ENCODE data around the gene BTK.

The BTK gene

DNA sequence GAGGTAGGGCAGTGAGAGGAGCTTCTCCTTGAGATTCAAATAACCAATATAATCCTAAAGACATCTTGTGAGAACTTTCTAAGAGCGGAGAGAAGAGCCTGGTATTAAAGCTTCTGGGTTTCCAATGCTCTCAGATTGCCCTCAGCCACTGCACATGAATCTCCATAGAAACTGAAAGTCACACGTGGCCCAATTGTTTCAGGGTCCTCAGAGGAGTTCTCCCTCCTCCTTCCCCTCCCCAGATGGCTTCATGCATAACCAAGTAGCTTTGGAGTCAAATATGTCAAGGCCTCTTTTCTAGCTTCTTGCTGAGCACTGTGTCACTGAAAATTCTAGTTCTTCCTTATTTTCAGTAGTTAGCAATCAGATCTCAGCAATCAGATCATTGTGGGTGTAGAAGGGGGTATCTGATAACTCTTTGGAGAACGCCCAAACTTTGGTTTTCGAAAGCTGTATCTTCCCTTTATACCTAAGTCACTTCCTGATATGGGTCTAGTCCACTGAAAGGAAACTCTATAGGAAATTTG lies 2.2 kb downstream of the BTK start:
- H3K27ac Mint-ChIP-seq, result peak overlapping the region; percentile 96
- H3K36me3 Mint-ChIP-seq (ENCODE audit: low read depth), result peaks cover 33% of the 10 kb centered on the region
- H3K27me3 Mint-ChIP-seq, result no peaks in the 10 kb centered on the region
- H3K4me3 Mint-ChIP-seq, result peak overlapping the region; percentile 70
- peaks cover 35% of the 10 kb centered on the region for H3K4me1 Mint-ChIP-seq (ENCODE audit: low read depth)
- intact Hi-C loops (cut with micrococcal nuclease), result no loop called here
- H3K9me3 Mint-ChIP-seq, result no peaks in the 10 kb centered on the region

- Mint-ChIP-seq H3K9me3 (no peaks in the 10 kb centered on the region), H3K36me3 (ENCODE audit: low read depth) (peaks cover 25% of the 10 kb centered on the region), H3K4me3 (peak overlapping the region; percentile 9), H3K27me3 (no peaks in the 10 kb centered on the region), H3K27ac (no peak overlapping the region), H3K4me1 (ENCODE audit: low read depth) (peaks cover 23% of the 10 kb centered on the region)
- intact Hi-C loops (cut with micrococcal nuclease), result no loop called here
These were observed 8.4 kb downstream of the BTK start for GRCh38 chrX:101377547-101377946.

- H3K4me3 Mint-ChIP-seq, result peak overlapping the region; percentile 13
- peaks cover 66% of the 10 kb centered on the region for H3K36me3 Mint-ChIP-seq (ENCODE audit: low read depth)
- H3K9me3 Mint-ChIP-seq, result no peaks in the 10 kb centered on the region
- no peaks in the 10 kb centered on the region for H3K27me3 Mint-ChIP-seq
- no peak overlapping the region for H3K27ac Mint-ChIP-seq
- peaks cover 17% of the 10 kb centered on the region for H3K4me1 Mint-ChIP-seq (ENCODE audit: low read depth)
- intact Hi-C loops (cut with micrococcal nuclease), result no loop called here
These were observed 15.0 kb downstream of the BTK start for GRCh38 chrX:101370888-101371504.

GRCh38 chrX:101369687-101370086 lies 16.3 kb downstream of the BTK start:
- intact Hi-C loops (cut with micrococcal nuclease), result no loop called here
- peak overlapping the region; percentile 44 for H3K27ac Mint-ChIP-seq
- peaks cover 11% of the 10 kb centered on the region for H3K4me1 Mint-ChIP-seq (ENCODE audit: low read depth)
- no peak overlapping the region for H3K4me3 Mint-ChIP-seq
- no peaks in the 10 kb centered on the region for H3K27me3 Mint-ChIP-seq
- H3K36me3 Mint-ChIP-seq (ENCODE audit: low read depth), result peaks cover 63% of the 10 kb centered on the region
- no peaks in the 10 kb centered on the region for H3K9me3 Mint-ChIP-seq

- Mint-ChIP-seq H3K9me3 (no peaks in the 10 kb centered on the region), H3K27me3 (no peaks in the 10 kb centered on the region), H3K4me3 (no peak overlapping the region), H3K4me1 (ENCODE audit: low read depth) (peaks cover 11% of the 10 kb centered on the region), H3K27ac (no peak overlapping the region), H3K36me3 (ENCODE audit: low read depth) (peaks cover 66% of the 10 kb centered on the region)
- intact Hi-C loops (cut with micrococcal nuclease), result no loop called here
These were observed 17.2 kb downstream of the BTK start for GRCh38 chrX:101368800-101369199.

DNA sequence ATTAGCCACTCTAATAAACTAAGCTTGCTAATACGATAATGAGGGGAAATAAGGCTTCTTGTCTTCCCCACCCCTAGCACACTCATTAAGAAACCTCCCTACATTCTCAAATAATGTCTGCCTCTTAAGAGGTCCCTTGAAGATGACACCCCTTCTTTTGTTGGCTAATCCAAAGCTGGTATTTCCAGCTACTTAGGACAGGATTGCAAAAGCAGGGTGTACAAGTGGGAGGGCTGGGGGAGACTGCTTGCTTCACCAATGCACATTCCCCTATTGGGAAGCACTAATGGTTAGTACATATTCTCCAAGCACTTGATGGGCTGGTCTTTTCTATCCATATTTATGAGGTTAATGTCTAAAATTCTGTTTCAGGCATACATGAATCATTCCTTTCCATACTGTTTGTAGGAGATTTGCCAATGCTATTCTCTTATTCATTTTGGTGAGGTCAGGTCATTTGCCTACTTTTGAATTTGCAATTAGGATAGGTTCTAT lies 20.6 kb downstream of the BTK start:
- Mint-ChIP-seq H3K27me3 (no peaks in the 10 kb centered on the region), H3K36me3 (ENCODE audit: low read depth) (peaks cover 83% of the 10 kb centered on the region), H3K9me3 (no peaks in the 10 kb centered on the region), H3K4me3 (no peak overlapping the region), H3K27ac (no peak overlapping the region), H3K4me1 (ENCODE audit: low read depth) (peaks cover 5% of the 10 kb centered on the region)
- intact Hi-C loops (cut with micrococcal nuclease), result no loop called here

DNA sequence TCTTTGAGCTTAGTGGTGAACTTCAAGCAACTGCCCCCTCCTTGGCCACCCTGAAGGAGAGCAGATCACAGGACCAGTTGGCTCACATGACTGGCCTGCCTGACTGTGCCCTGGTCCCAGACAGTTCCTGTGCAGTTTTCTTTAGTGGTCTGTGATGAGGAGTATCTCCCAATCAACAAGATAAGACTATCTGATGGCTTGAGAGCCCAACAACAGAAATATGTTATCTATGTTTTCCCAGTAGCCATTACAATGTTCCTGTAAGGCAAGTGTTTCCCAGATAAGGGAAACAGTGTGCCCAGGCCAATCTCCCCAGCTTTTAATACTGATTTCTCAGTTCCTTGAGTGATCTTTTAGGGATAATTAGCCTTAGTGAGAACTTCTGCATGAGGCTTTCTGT lies 23.2 kb downstream of the BTK start:
- intact Hi-C loops (cut with micrococcal nuclease), result no loop called here
- Mint-ChIP-seq H3K27ac (no peak overlapping the region), H3K9me3 (no peaks in the 10 kb centered on the region), H3K4me1 (ENCODE audit: low read depth) (no peaks in the 10 kb centered on the region), H3K27me3 (no peaks in the 10 kb centered on the region), H3K4me3 (no peak overlapping the region), H3K36me3 (ENCODE audit: low read depth) (peaks cover 90% of the 10 kb centered on the region)

GRCh38 chrX:101362116-101362515 lies 23.9 kb downstream of the BTK start:
- H3K4me3 Mint-ChIP-seq, result no peak overlapping the region
- H3K27me3 Mint-ChIP-seq, result no peaks in the 10 kb centered on the region
- H3K9me3 Mint-ChIP-seq, result no peaks in the 10 kb centered on the region
- intact Hi-C loops (cut with micrococcal nuclease), result no loop called here
- H3K27ac Mint-ChIP-seq, result no peak overlapping the region
- H3K36me3 Mint-ChIP-seq (ENCODE audit: low read depth), result peaks cover 90% of the 10 kb centered on the region
- no peaks in the 10 kb centered on the region for H3K4me1 Mint-ChIP-seq (ENCODE audit: low read depth)

- H3K9me3 Mint-ChIP-seq, result no peaks in the 10 kb centered on the region
- H3K36me3 Mint-ChIP-seq (ENCODE audit: low read depth), result peaks cover 98% of the 10 kb centered on the region
- no peaks in the 10 kb centered on the region for H3K4me1 Mint-ChIP-seq (ENCODE audit: low read depth)
- H3K4me3 Mint-ChIP-seq, result no peak overlapping the region
- intact Hi-C loops (cut with micrococcal nuclease), result no loop called here
- no peaks in the 10 kb centered on the region for H3K27me3 Mint-ChIP-seq
- no peak overlapping the region for H3K27ac Mint-ChIP-seq
These were observed 25.6 kb downstream of the BTK start for GRCh38 chrX:101360390-101360789.

GRCh38 chrX:101359966-101360365 lies 26.0 kb downstream of the BTK start:
- no peak overlapping the region for H3K27ac Mint-ChIP-seq
- H3K9me3 Mint-ChIP-seq, result no peaks in the 10 kb centered on the region
- no peaks in the 10 kb centered on the region for H3K27me3 Mint-ChIP-seq
- H3K4me1 Mint-ChIP-seq (ENCODE audit: low read depth), result no peaks in the 10 kb centered on the region
- intact Hi-C loops (cut with micrococcal nuclease), result no loop called here
- H3K4me3 Mint-ChIP-seq, result no peak overlapping the region
- H3K36me3 Mint-ChIP-seq (ENCODE audit: low read depth), result peaks cover 98% of the 10 kb centered on the region

DNA sequence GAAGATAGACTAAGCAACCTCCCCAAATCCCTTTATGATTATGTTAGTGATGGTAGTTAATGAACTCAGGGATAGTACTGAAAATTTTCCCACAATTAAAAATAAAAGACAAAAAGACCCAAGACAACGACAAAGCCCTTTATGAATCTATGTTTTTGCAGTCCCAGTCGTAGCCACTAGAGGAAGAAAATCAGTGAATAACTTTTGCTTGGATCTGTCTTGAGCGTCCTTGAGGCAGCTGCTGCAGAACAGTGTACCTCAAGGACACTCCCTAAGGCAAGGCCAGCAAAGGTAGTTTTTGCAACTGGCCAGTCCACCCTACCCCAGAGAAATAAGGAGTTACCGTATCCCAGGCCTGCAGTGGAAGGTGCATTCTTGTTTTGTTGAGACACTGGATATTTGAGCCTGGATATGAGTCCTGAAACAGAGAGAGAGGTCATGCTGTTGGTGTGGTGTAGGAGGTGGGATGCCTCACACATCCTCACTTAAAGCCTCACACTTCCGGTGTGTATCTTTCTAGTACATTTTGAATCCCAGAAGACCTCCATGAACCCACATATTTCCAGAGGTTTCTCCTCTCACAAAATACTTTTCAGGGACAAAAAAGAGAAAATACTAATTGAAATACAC lies 28.7 kb downstream of the BTK start:
- Mint-ChIP-seq H3K4me3 (no peak overlapping the region), H3K4me1 (ENCODE audit: low read depth) (no peaks in the 10 kb centered on the region), H3K27me3 (no peaks in the 10 kb centered on the region), H3K36me3 (ENCODE audit: low read depth) (peaks cover 98% of the 10 kb centered on the region), H3K9me3 (no peaks in the 10 kb centered on the region), H3K27ac (no peak overlapping the region)
- intact Hi-C loops (cut with micrococcal nuclease), result no loop called here

DNA sequence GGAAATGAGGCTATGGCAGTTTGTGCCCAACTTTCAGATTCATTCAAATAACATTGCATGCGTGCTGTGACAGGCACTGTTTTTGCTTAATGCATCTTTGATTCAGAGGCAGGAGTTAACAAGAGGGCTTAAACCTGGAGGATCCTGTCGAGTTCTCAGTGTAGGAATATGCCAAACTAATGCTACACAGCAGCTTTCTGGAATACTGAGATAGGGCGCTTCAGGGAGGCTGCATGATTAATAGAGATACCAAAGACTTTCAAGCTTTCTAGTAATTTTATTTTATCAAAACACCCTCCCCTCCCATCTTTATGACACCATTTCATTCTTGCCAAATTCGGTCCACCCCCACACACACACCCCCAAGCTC lies 36.8 kb downstream of the BTK start:
- Mint-ChIP-seq H3K27ac (peak overlapping the region; percentile 92), H3K36me3 (ENCODE audit: low read depth) (peaks cover 57% of the 10 kb centered on the region), H3K9me3 (no peaks in the 10 kb centered on the region), H3K4me3 (peak overlapping the region; percentile 88), H3K27me3 (no peaks in the 10 kb centered on the region), H3K4me1 (ENCODE audit: low read depth) (no peaks in the 10 kb centered on the region)
- intact Hi-C loops (cut with micrococcal nuclease), result loop anchor here (2.0 to 5.0 kb wide), 2 partner anchors 42 to 68 kb away; partner anchors contain the start of gene RPL36A

DNA sequence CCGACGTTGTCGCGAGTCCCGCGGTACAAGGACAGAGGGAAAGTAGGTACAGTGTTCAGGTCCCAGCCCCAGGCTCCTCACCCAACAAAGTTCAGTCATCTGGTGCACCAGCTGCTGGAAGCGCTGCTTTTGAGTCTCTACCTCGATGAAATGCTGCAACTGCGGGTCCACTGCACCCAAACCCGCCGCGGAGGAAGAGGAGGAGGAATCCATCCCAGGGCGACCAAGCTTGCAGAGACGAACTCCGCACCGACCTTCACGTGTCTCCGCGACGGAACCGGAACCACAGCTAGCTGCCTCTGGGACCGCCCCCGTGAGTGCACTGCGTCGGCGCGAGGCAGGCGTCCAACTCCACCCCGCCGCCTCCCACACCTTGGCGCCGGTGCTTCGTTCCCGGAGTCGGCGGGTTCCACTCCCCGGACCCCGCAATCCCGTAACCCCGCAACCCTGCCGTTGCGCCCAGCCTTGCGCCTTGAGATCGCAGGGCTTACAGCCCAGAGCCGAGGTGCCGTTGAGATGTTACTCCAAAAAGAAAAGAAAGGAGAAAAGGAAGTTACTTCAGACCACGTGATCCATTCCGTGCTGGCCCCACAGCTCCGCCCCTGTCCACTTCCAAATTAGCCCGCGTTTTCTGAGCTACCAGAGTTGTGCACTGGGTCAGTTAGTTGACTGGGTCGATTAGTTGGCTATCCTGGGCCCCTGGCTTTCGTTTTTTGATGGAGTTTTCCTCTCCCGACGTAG lies 37.4 kb downstream of the BTK start, which contains the start of gene TIMM8A:
Gene TIMM8A, minus strand, starts transcription at position 291 of the 741 bp plus-strand sequence. Its CDS starts 78 bp downstream, at position 213.
- Mint-ChIP-seq H3K27me3 (no peaks in the 10 kb centered on the region), H3K27ac (peak within 1 kb of the TSS; percentile 92), H3K36me3 (ENCODE audit: low read depth) (peaks cover 58% of the 10 kb centered on the region), H3K9me3 (no peaks in the 10 kb centered on the region), H3K4me1 (ENCODE audit: low read depth) (no peaks in the 10 kb centered on the region), H3K4me3 (peak within 1 kb of the TSS; percentile 88)
- intact Hi-C loops (cut with micrococcal nuclease), result loop anchor here (2.0 to 5.0 kb wide), 2 partner anchors 42 to 69 kb away; partner anchors contain the start of gene RPL36A

Measured in dendritic cell treated with granulocyte-macrophage colony-stimulating factor and Interleukin-4, amounts not matched to agents 40 ng/mL and 50 ng/mL, for 4 days (primary cell).